MM.1S (cell line): ENCODE measurements around the gene UNK.

Experiments used
- CTCF ChIP-seq: fragments of 300-600 bp; sonication (generic); IDR thresholded peaks from 2 replicates; pipeline ENCODE4 v1.5.1; 2016; ENCODE audit warnings: antibody characterized with exemption, low read length, mixed read lengths
- EZH2 ChIP-seq: fragments of 300-600 bp; sonication (generic); optimal IDR thresholded peaks from 2 replicates; pipeline ENCODE3; 2017; ENCODE audit warnings: low read depth, mild to moderate bottlenecking, antibody characterized with exemption, low read length, mixed read lengths

GRCh38 chr17:75828741-75829140 lies 44.1 kb downstream of the UNK start:
- TF ChIP-seq CTCF, result no peak
- TF ChIP-seq EZH2, result no peak
